BE2C (cell line): ENCODE data around the gene DEDD2.

Source experiments
- DNase-seq: peaks from one replicate; pipeline ENCODE4 v3.0.0-alpha.2; 2020
- H3K27me3 ChIP-seq: fragments of 250-450 bp; sonication (Bioruptor Pico); 2 replicates; pipeline ENCODE4 v1.5.1; 2020; ENCODE audit warnings: mild to moderate bottlenecking
- H3K36me3 ChIP-seq: fragments of 250-450 bp; sonication (Bioruptor Pico); 2 replicates; pipeline ENCODE4 v1.5.1; 2020; ENCODE audit warnings: mild to moderate bottlenecking
- H3K4me1 ChIP-seq: fragments of 250-450 bp; sonication (Bioruptor Pico); 2 replicates; pipeline ENCODE4 v1.5.1; 2020
- H3K4me3 ChIP-seq: 2 replicates; pipeline ENCODE4 v1.5.1; 2011; ENCODE audit warnings: low read depth, low read length
- H3K9me3 ChIP-seq: fragments of 250-450 bp; sonication (Bioruptor Pico); 2 replicates; pipeline ENCODE4 v1.5.1; 2020
- TF ChIP-seq, protein P1 (sequence below): IDR thresholded peaks from 2 replicates; pipeline ENCODE4 v1.5.1; 2012; ENCODE audit warnings: mild to moderate bottlenecking, low read depth, low read length

Gene DEDD2

DNA sequence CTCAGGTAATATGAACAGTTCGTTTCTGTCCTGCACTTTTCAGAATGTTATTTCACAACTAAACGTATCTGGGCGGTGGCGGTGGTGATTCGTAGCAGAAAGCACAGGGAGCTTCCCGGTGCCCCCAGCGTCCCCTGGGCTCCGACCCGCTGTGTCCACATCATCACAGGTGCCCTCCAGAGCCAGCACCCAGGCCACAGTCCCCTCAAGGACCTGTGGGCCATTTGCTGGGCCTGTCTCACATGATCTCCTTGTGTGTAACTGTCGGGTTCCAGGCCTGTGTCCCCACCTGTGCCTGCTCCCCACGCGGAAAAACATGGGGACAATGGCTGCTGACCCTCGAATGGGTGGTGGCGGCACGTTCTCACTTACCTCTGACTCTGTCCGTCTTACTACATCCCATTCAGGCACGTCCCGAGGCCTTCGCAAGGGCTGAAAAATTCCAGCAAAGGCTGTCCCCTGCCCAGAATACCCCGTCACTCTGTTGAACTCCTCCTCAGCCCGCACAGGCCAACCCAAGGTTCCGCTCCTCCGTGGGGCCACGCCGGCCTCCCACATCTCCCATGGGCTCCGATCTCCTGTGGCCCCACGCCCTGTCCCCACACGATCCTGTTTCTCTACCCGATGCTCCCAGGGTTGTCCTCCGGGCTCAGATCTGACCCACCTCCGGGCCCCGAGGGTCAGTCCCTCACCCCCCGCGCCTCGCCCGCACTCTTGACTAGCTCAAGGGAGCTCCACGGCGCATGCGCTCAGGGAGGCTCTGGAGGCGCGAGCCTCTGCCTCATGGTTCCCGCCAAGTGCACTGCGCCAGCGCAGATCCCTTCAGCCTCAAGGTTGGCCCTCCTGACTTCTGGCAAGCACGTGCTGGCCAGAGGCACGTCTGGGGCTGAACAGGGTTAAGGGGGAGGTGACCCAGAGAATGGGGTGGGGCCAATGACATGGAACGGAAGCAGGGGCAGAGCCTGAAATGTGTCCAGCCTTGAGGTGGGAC lies 21.2 kb downstream of the DEDD2 start:
- H3K4me3 ChIP-seq = no peak overlapping the region
- no peaks in the 10 kb centered on the region for H3K4me1 ChIP-seq
- no peaks in the 10 kb centered on the region for H3K9me3 ChIP-seq
- peaks cover 3% of the 10 kb centered on the region; the same call in 1 of the 2 replicates for H3K27me3 ChIP-seq
- DNase-seq = no peak
- peaks cover 10% of the 10 kb centered on the region for H3K36me3 ChIP-seq
- TF ChIP-seq, protein P1, sequence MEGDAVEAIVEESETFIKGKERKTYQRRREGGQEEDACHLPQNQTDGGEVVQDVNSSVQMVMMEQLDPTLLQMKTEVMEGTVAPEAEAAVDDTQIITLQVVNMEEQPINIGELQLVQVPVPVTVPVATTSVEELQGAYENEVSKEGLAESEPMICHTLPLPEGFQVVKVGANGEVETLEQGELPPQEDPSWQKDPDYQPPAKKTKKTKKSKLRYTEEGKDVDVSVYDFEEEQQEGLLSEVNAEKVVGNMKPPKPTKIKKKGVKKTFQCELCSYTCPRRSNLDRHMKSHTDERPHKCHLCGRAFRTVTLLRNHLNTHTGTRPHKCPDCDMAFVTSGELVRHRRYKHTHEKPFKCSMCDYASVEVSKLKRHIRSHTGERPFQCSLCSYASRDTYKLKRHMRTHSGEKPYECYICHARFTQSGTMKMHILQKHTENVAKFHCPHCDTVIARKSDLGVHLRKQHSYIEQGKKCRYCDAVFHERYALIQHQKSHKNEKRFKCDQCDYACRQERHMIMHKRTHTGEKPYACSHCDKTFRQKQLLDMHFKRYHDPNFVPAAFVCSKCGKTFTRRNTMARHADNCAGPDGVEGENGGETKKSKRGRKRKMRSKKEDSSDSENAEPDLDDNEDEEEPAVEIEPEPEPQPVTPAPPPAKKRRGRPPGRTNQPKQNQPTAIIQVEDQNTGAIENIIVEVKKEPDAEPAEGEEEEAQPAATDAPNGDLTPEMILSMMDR = no peak

DNA sequence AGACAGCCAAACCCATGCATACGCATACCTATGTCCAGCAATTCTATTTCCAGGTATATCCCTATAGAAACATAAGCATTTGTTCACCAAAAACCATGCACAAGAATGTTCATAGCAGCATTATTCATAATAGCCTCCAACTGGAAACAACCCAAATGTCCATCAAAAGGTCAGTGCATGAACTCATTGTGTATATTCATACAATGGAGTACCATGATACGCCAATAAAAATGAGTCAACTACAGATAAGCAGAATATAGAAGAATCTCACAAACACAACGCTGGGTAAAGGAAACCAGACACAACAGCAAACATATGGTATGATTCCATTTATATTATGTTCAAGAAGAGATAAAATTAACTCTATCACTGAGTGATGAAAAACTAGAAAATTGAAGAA lies 23.8 kb downstream of the DEDD2 start:
- Histone ChIP-seq H3K9me3 (no peaks in the 10 kb centered on the region), H3K36me3 (peaks cover 3% of the 10 kb centered on the region), H3K4me1 (no peaks in the 10 kb centered on the region), H3K4me3 (no peak overlapping the region), H3K27me3 (peaks cover 3% of the 10 kb centered on the region; the same call in 1 of the 2 replicates)
- DNase-seq = no peak
- TF ChIP-seq, protein P1 = no peak

DNA sequence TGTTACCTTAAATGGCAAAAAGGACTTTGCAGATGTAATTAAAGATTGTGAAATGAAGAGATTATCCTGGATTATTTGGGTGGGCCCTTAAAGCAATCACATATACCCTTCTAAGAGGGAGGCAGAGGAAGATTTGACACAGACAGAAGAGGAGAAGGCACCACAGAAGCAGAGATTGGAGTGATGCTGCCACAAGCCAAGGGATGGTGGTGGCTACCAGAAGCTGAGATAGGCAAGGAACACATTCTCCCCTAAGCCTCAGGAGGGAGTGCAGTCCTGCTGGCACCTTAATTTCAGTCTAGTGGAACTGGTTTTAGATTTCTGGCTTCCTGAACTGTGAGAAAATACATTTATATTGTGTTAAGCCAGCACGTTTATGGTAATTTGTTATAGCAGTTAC lies 24.2 kb downstream of the DEDD2 start:
- no peaks in the 10 kb centered on the region; the same call in 1 of the 2 replicates for H3K36me3 ChIP-seq
- no peaks in the 10 kb centered on the region for H3K4me1 ChIP-seq
- no peaks in the 10 kb centered on the region for H3K9me3 ChIP-seq
- peaks cover 3% of the 10 kb centered on the region; the same call in 1 of the 2 replicates for H3K27me3 ChIP-seq
- no peak for DNase-seq
- TF ChIP-seq, protein P1 = no peak
- no peak overlapping the region for H3K4me3 ChIP-seq

GRCh38 chr19:42191855-42192254 lies 25.6 kb downstream of the DEDD2 start:
- TF ChIP-seq, protein P1 = no peak
- Histone ChIP-seq H3K27me3 (peaks cover 3% of the 10 kb centered on the region; the same call in 1 of the 2 replicates), H3K36me3 (no peaks in the 10 kb centered on the region), H3K4me1 (no peaks in the 10 kb centered on the region), H3K4me3 (no peak overlapping the region), H3K9me3 (no peaks in the 10 kb centered on the region)
- DNase-seq = no peak

DNA sequence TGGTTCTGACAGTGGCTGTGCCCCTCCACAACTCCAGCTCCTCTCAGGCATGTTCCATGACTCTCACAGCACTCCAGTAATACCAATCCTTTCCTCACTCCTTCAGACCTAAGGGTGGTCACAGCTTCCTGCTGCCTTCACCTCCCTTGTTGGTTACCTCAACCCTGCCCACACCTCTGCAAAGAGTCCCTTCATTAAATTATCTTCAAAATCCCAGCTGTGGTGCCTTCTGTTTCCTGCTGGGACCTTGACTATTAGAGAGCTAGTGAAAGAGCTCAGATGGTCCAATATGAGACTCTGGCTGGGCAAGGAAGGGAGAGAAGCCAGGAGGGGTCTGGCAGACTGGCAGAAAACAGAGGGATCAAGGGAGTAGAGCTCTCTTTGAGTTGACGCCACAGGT lies 26.1 kb downstream of the DEDD2 start:
- no peaks in the 10 kb centered on the region for H3K9me3 ChIP-seq
- H3K4me3 ChIP-seq = no peak overlapping the region
- no peak for DNase-seq
- no peaks in the 10 kb centered on the region for H3K4me1 ChIP-seq
- no peaks in the 10 kb centered on the region for H3K36me3 ChIP-seq
- peaks cover 3% of the 10 kb centered on the region; the same call in 1 of the 2 replicates for H3K27me3 ChIP-seq
- TF ChIP-seq, protein P1 = no peak

GRCh38 chr19:42189133-42189532 lies 28.3 kb downstream of the DEDD2 start:
- no peaks in the 10 kb centered on the region for H3K4me1 ChIP-seq
- DNase-seq = no peak
- TF ChIP-seq, protein P1 = no peak

More at GRCh38 chr19:42189133-42189532, 28.3 kb downstream of the DEDD2 start:
- Histone ChIP-seq H3K4me3 (no peak overlapping the region), H3K36me3 (no peaks in the 10 kb centered on the region), H3K9me3 (no peaks in the 10 kb centered on the region), H3K27me3 (peaks cover 3% of the 10 kb centered on the region; the same call in 1 of the 2 replicates)
